ENCODE data around the gene INMT.

- TF ChIP-seq CTCF (IDR thresholded peaks at IDR 0.05) (no peak), POLR2A (IDR thresholded peaks at IDR 0.05) (no peak)
Measured at GRCh38 chr7:30787486-30787885, 35.6 kb downstream of the INMT start.
